Nephron (organoid): ENCODE results near the gene PTPN2.
A peak's percentile ranks its signal among the peaks of the same experiment; 100 is the strongest.

Experiments used
- H3K27ac Mint-ChIP-seq, 3 experiments: 2 replicates each; pipeline ENCODE4 v1.8.0; 2020; ENCODE audit warnings: mixed read lengths in 3 of 3, mild to moderate bottlenecking in 2 of 3, moderate library complexity in 1 of 3
- H3K27me3 Mint-ChIP-seq: 2 replicates; pipeline ENCODE4 v1.8.0; 2021; ENCODE audit warnings: low read depth, mild to moderate bottlenecking, moderate library complexity, mixed read lengths
- H3K36me3 Mint-ChIP-seq: 2 replicates; pipeline ENCODE4 v1.8.0; 2020; ENCODE audit warnings: low read depth, mixed read lengths
- H3K4me1 Mint-ChIP-seq: 2 replicates; pipeline ENCODE4 v1.8.0; 2020; ENCODE audit warnings: mixed read lengths
- H3K4me3 Mint-ChIP-seq, 3 experiments: 2 replicates each; pipeline ENCODE4 v1.8.0; 2020; ENCODE audit warnings: mild to moderate bottlenecking in 3 of 3, mixed read lengths in 3 of 3, moderate library complexity in 2 of 3
- H3K9me3 Mint-ChIP-seq: 2 replicates; pipeline ENCODE4 v1.8.0; 2020; ENCODE audit warnings: mixed read lengths
- CTCF ChIP-seq, 3 experiments: fragments of 200-600 bp; sonication (generic); IDR thresholded peaks; one replicate each; pipeline ENCODE4 v1.5.0; 2021; ENCODE audit warnings: antibody characterized with exemption in 3 of 3; ENCODE audit not compliant: unreplicated experiment in 3 of 3

PTPN2 gene

DNA sequence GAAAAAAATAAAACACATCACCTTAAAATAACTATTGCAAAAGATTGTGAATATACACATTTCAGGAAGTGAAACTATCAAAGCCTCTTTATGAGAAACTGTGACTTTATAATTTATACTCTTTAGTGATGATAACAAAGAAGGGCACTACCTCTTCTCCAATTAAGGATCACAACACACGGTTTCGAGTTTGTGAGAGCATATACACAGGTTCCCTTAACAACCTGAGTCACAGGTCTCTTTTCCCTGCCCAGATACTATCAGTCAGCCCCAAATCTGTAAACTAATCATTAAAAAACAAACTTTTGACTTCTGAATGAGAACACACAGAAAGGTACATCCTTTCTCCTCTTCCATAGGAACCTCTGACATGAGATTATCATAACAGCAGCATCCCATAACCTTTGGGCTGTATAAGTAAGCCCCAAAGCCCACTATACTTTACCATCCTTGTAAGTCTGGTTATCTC, 44.9 kb downstream of the PTPN2 start:
- H3K27me3 Mint-ChIP-seq: no peaks in the 10 kb centered on the region
- no peak for TF ChIP-seq CTCF (IDR thresholded peaks at IDR 0.05; ENCODE audit: unreplicated experiment in 3 of 3)
- no peaks in the 10 kb centered on the region for H3K9me3 Mint-ChIP-seq
- peak overlapping the region in 2 of 3 experiments; percentile 56 to 58 for H3K27ac Mint-ChIP-seq
- H3K4me1 Mint-ChIP-seq: peaks cover 13% of the 10 kb centered on the region
- H3K4me3 Mint-ChIP-seq: no peak overlapping the region
- peaks cover 18% of the 10 kb centered on the region for H3K36me3 Mint-ChIP-seq

DNA sequence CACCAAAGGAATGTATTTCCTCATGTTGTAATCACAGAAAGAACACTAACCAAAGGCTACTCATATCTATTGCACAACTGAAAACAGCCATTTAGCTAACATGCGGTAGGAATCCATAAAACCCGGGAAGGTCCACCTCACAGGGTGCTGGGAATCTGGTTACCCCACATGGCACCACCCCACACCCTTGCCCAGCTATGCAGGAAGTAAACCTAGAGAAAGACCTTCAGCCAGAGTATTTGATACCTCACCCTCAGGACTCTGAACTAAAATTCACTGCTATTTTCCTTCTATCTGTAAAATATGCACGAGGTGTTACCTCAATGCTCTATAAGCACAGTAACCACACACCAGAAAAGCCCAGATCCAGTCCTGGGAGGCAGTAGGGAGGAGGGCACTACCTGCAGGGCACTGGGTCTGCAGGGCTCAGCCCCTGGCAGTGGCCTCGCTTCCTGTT, 45.8 kb downstream of the PTPN2 start:
- Mint-ChIP-seq H3K4me1 (peaks cover 13% of the 10 kb centered on the region), H3K36me3 (peaks cover 24% of the 10 kb centered on the region), H3K4me3 (no peak overlapping the region), H3K27me3 (no peaks in the 10 kb centered on the region), H3K27ac (peak overlapping the region in 2 of 3 experiments; percentile 66 to 71), H3K9me3 (no peaks in the 10 kb centered on the region)
- TF ChIP-seq CTCF (IDR thresholded peaks at IDR 0.05; ENCODE audit: unreplicated experiment in 3 of 3): no peak

GRCh38 chr18:12837747-12838146, 46.3 kb downstream of the PTPN2 start:
- Mint-ChIP-seq H3K27me3 (no peaks in the 10 kb centered on the region), H3K36me3 (peaks cover 26% of the 10 kb centered on the region), H3K9me3 (no peaks in the 10 kb centered on the region), H3K4me3 (no peak overlapping the region), H3K27ac (peak overlapping the region in 2 of 3 experiments; percentile 66 to 71), H3K4me1 (peaks cover 13% of the 10 kb centered on the region)
- TF ChIP-seq CTCF (IDR thresholded peaks at IDR 0.05; ENCODE audit: unreplicated experiment in 3 of 3): no peak

DNA sequence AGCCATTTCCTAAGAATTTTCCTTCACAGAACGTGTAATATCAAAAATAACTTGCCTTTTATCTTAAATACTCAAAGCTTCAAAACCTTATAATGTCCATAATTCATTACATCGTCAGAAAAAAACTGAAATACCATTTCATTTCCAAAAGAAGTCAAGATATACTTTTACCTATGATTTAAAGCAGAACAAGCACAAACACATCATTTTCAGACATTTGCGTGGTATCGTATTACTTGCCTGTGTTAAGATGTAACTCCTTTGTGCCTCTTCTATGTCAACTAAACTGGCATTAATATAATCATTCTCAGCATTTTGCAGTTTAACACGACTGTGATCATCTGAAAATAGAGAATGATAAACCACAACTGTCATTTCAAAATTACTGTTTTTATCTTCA, 47.5 kb downstream of the PTPN2 start:
- Mint-ChIP-seq H3K27ac (no peak overlapping the region), H3K9me3 (no peaks in the 10 kb centered on the region), H3K27me3 (no peaks in the 10 kb centered on the region), H3K36me3 (peaks cover 28% of the 10 kb centered on the region), H3K4me3 (no peak overlapping the region), H3K4me1 (peaks cover 13% of the 10 kb centered on the region)
- TF ChIP-seq CTCF (IDR thresholded peaks at IDR 0.05; ENCODE audit: unreplicated experiment in 3 of 3): no peak

DNA sequence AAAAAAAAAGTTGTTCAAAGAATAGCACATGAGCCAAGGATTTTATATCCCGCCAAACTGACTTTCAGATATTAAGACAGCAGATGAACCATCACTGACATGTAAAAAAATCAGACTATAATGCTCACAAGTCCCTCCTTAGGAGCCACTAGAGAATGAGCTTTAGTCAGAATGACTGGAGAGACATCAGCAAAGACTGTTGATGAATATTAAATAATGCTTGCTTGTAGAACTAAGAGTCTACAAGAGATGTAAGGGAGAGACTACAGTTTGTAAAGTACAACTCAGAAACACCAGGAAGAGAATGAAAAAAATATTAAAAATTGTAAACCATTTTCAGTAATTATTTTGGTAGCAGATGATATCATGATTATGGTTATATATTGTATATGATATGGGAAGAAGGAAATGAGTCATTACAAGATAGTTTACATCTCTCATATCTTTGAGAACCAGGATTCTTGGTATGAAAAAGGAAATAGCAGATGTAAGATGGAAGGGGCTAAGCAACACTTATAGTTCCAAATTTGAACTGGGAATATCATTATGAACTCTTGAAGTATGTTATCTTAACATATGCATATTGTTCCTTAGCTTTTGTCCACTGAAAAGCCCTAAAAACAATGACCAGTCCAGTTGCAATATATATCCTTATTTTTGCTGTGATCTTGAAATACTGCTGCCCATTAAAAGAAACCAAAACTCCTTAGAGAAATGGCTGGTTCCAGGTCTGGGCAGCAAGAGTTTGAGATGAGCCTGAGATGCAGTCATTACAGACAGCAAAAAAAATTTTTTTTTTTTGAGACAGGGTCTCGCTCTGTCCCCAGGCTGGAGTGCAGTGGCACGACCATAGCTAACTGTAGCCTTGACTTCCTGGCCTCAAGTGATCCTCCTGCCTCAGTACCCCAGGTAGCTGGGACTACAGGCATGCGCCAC, 55.7 kb downstream of the PTPN2 start:
- Mint-ChIP-seq H3K4me1 (no peaks in the 10 kb centered on the region), H3K4me3 (no peak overlapping the region), H3K9me3 (peaks cover 13% of the 10 kb centered on the region), H3K27me3 (no peaks in the 10 kb centered on the region), H3K36me3 (peaks cover 76% of the 10 kb centered on the region), H3K27ac (no peak overlapping the region)
- TF ChIP-seq CTCF (IDR thresholded peaks at IDR 0.05; ENCODE audit: unreplicated experiment in 3 of 3): no peak
